HCT116 (cell line): ENCODE measurements around the gene COG6. TPM values are rescaled to one million over a fixed set of nuclear protein-coding genes. Genes with fewer than 3 reads are reported as not detected.

Experiments
- ATAC-seq: fragments of 200-7000 bp; cut with Tn5 transposase; 2 replicates; pipeline ENCODE4 v1.9.1; 2020; ENCODE audit warnings: mild to moderate bottlenecking, moderate library complexity
- BruUV-seq: library from RNA; stranded (reverse); fragments of 400-500 nt; replicated peaks from 2 replicates; lab custom pipeline; 2021; lab: Mats Ljungman, UMichigan
- CTCF ChIA-PET: fragments of 300-600 bp; sonication (Branson Sonifier 250); formaldehyde crosslinking; loops from one replicate; lab custom pipeline; 2021; ENCODE audit warnings: antibody characterized with exemption; lab: Charles Lee
- POLR2A ChIA-PET: fragments of 300-600, 350-600 bp; sonication (Branson Sonifier 250); formaldehyde crosslinking; loops from one replicate; lab custom pipeline; 2021; ENCODE audit warnings: antibody characterized with exemption; lab: Charles Lee
- RAD21 ChIA-PET, 2 experiments: fragments of 300-600 bp; sonication (Branson Sonifier 250); formaldehyde crosslinking; loops; one replicate each; lab custom pipeline; 2023; ENCODE audit warnings: low total read pairs in 2 of 2; ENCODE audit not compliant: uncharacterized antibody in 2 of 2, unreplicated experiment in 2 of 2, low non-redundant PET in 1 of 2; lab: Charles Lee
- DNase-seq: peaks from one replicate; pipeline ENCODE4 v3.0.0-alpha.2; 2010; ENCODE audit warnings: low read depth, low spot score
- H2AFZ ChIP-seq: fragments of 200-600 bp; shearing (Covaris generic), sonication (generic); 2 replicates; pipeline ENCODE4 v1.6.1; 2017; ENCODE audit warnings: low read depth, mixed run types, mixed read lengths, antibody characterized with exemption, low read length; ENCODE audit not compliant: poor library complexity, severe bottlenecking
- H3K27ac ChIP-seq: 2 replicates; pipeline ENCODE4 v1.5.1; 2012; ENCODE audit warnings: low read depth, low read length
- H3K27me3 ChIP-seq: fragments of 200-600 bp; sonication (generic); 2 replicates; pipeline ENCODE4 v1.6.1; 2016; ENCODE audit warnings: mixed run types, low read length, mixed read lengths; ENCODE audit not compliant: insufficient read depth
- H3K36me3 ChIP-seq, 2 experiments: fragments of 200-500 bp in 1 of 2; fragments of 200-600 bp in 1 of 2; sonication (Bioruptor generic) in 1 of 2; sonication (generic) in 1 of 2; 2 replicates each; pipeline versions ENCODE4 v1.5.1 to v1.6.1; 2014 to 2016; ENCODE audit warnings: low read length in 2 of 2, inconsistent platforms in 1 of 2, mixed read lengths in 1 of 2, mixed run types in 1 of 2; ENCODE audit not compliant: insufficient read depth in 2 of 2, control insufficient read depth in 1 of 2
- H3K4me1 ChIP-seq, 2 experiments: fragments of 200-600 bp in 1 of 2; sonication (generic) in 1 of 2; 2 replicates each; pipeline versions ENCODE4 v1.5.1 to v1.6.1; 2012 to 2017; ENCODE audit warnings: low read length in 2 of 2, inconsistent platforms in 1 of 2, mild to moderate bottlenecking in 1 of 2, mixed read lengths in 1 of 2, mixed run types in 1 of 2, moderate library complexity in 1 of 2; ENCODE audit not compliant: insufficient read depth in 2 of 2, control insufficient read depth in 1 of 2
- H3K4me2 ChIP-seq: fragments of 200-600 bp; sonication (generic); 2 replicates; pipeline ENCODE4 v1.6.1; 2017; ENCODE audit warnings: mixed run types, low read length, mixed read lengths
- H3K4me3 ChIP-seq, 2 experiments: fragments of 200-600 bp in 1 of 2; sonication (generic) in 1 of 2; replicated peaks in 1 of 2; 2 replicates each; pipeline ENCODE4 v1.5.1; 2011 to 2016; ENCODE audit warnings: low read length in 2 of 2, control low read depth in 1 of 2, low read depth in 1 of 2, mild to moderate bottlenecking in 1 of 2, mixed read lengths in 1 of 2, mixed run types in 1 of 2
- H3K79me2 ChIP-seq: fragments of 200-600 bp; sonication (generic); 2 replicates; pipeline ENCODE4 v1.6.1; 2017; ENCODE audit warnings: mild to moderate bottlenecking, mixed run types, low read length, moderate library complexity, mixed read lengths; ENCODE audit not compliant: insufficient read depth
- H3K9ac ChIP-seq: fragments of 200-600 bp; sonication (generic); 2 replicates; pipeline ENCODE4 v1.6.1; 2016; ENCODE audit warnings: low read length, mixed read lengths
- H3K9me2 ChIP-seq: fragments of 200-600 bp; sonication (generic), shearing (Covaris generic); 2 replicates; pipeline ENCODE4 v1.6.1; 2017; ENCODE audit warnings: mixed run types, mild to moderate bottlenecking, moderate library complexity; ENCODE audit not compliant: insufficient read depth
- H3K9me3 ChIP-seq, 2 experiments: fragments of 200-500 bp in 1 of 2; fragments of 200-600 bp in 1 of 2; sonication (Bioruptor generic) in 1 of 2; sonication (generic) in 1 of 2; 2 replicates each; pipeline ENCODE4 v1.6.1; 2014 to 2017; ENCODE audit warnings: low read length in 2 of 2, mixed read lengths in 2 of 2, inconsistent platforms in 1 of 2, low read depth in 1 of 2, mild to moderate bottlenecking in 1 of 2, mixed run types in 1 of 2, moderate library complexity in 1 of 2; ENCODE audit not compliant: control insufficient read depth in 1 of 2, insufficient read depth in 1 of 2
- H4K20me1 ChIP-seq: fragments of 200-600 bp; sonication (generic), shearing (Covaris generic); 2 replicates; pipeline ENCODE4 v1.6.1; 2017; ENCODE audit warnings: mixed run types, mild to moderate bottlenecking, moderate library complexity; ENCODE audit not compliant: insufficient read depth
- CBX3 ChIP-seq: IDR thresholded peaks from 2 replicates; pipeline ENCODE4 v1.6.1; 2012; ENCODE audit warnings: low read depth
- EGR1 ChIP-seq: IDR thresholded peaks from 2 replicates; pipeline ENCODE4 v1.6.1; 2012; ENCODE audit warnings: low read depth
- EZH2phosphoT487 ChIP-seq: fragments of 200-600 bp; IDR thresholded peaks from 2 replicates; pipeline ENCODE4 v1.6.1; 2018; ENCODE audit warnings: antibody characterized with exemption, borderline replicate concordance
- FOSL1 ChIP-seq: IDR thresholded peaks from 2 replicates; pipeline ENCODE4 v1.6.1; 2012; ENCODE audit warnings: low read depth
- JUND ChIP-seq: IDR thresholded peaks from 2 replicates; pipeline ENCODE4 v1.6.1; 2012
- POLR2A ChIP-seq: IDR thresholded peaks from 2 replicates; pipeline ENCODE4 v1.7.0; 2011; ENCODE audit warnings: borderline replicate concordance; ENCODE audit not compliant: insufficient read depth, insufficient read length; ENCODE audit errors: extremely low read depth
- POLR2AphosphoS5 ChIP-seq: IDR thresholded peaks from 2 replicates; pipeline ENCODE4 v1.6.1; 2011; ENCODE audit warnings: mild to moderate bottlenecking, low read depth, low read length, moderate library complexity
- RAD21 ChIP-seq: IDR thresholded peaks from 2 replicates; pipeline ENCODE4 v1.6.1; 2012; ENCODE audit warnings: low read depth, mild to moderate bottlenecking
- SIN3A ChIP-seq: IDR thresholded peaks from 2 replicates; pipeline ENCODE4 v1.6.1; 2012; ENCODE audit warnings: low read depth
- SP1 ChIP-seq: IDR thresholded peaks from 2 replicates; pipeline ENCODE4 v1.6.1; 2012; ENCODE audit warnings: low read depth
- SRF ChIP-seq: IDR thresholded peaks from 2 replicates; pipeline ENCODE4 v1.6.1; 2012; ENCODE audit warnings: low read depth
- TCF7L2 ChIP-seq: IDR thresholded peaks from 2 replicates; pipeline ENCODE4 v1.7.0; 2011; ENCODE audit warnings: borderline replicate concordance, inconsistent platforms; ENCODE audit not compliant: insufficient read depth, insufficient read length; ENCODE audit errors: extremely low read depth
- YY1 ChIP-seq: IDR thresholded peaks from 2 replicates; pipeline ENCODE4 v1.6.1; 2011; ENCODE audit warnings: low read length, low read depth, moderate library complexity, mild to moderate bottlenecking; ENCODE audit not compliant: insufficient replicate concordance; ENCODE audit errors: extremely low read depth
- ZFX ChIP-seq: fragments of 450-650 bp; IDR thresholded peaks from 2 replicates; pipeline ENCODE4 v1.6.1; 2017
- ZNF274 ChIP-seq: fragments of 200-500 bp; sonication (Bioruptor generic); IDR thresholded peaks from 2 replicates; pipeline ENCODE4 v1.6.1; 2014; ENCODE audit warnings: mild to moderate bottlenecking, low read depth, low read length, inconsistent platforms
- intact Hi-C: fragments of 100-400 bp; cut with micrococcal nuclease; formaldehyde crosslinking; loops from 2 replicates; pipeline ENCODE4 v1.10.0; 2022
- total RNA-seq: library from RNA; stranded (reverse); gene quantifications from one replicate; pipeline ENCODE4 v1.2.1, GENCODE V29; 2021; ENCODE audit not compliant: unreplicated experiment
- TF ChIP-seq, protein P1 (sequence below): IDR thresholded peaks from 2 replicates; pipeline ENCODE4 v1.6.1; 2012
- TF ChIP-seq, protein P2 (sequence below): IDR thresholded peaks from 2 replicates; pipeline ENCODE4 v1.6.1; 2011; ENCODE audit warnings: mild to moderate bottlenecking, low read length, moderate library complexity; ENCODE audit not compliant: insufficient replicate concordance; ENCODE audit errors: extremely low read depth
- TF ChIP-seq, protein P3 (sequence below): IDR thresholded peaks from 2 replicates; pipeline ENCODE4 v1.6.1; 2012; ENCODE audit warnings: low read depth
- TF ChIP-seq, protein P4 (sequence below), 3 experiments: fragments of 200-600 bp in 1 of 3; sonication (generic) in 1 of 3; IDR thresholded peaks in 2 of 3; conservative IDR thresholded peaks in 1 of 3; 2 replicates each; pipeline ENCODE4 v1.5.1; 2012 to 2017; ENCODE audit warnings: low read depth in 2 of 3, low read length in 2 of 3, antibody characterized with exemption in 1 of 3, borderline replicate concordance in 1 of 3, control low read depth in 1 of 3, mild to moderate bottlenecking in 1 of 3, mixed read lengths in 1 of 3, mixed run types in 1 of 3, moderate library complexity in 1 of 3; ENCODE audit not compliant: insufficient read depth in 1 of 3

The COG6 gene
- total RNA-seq, 1 experiment from 2014 or later = 33.6 TPM

DNA sequence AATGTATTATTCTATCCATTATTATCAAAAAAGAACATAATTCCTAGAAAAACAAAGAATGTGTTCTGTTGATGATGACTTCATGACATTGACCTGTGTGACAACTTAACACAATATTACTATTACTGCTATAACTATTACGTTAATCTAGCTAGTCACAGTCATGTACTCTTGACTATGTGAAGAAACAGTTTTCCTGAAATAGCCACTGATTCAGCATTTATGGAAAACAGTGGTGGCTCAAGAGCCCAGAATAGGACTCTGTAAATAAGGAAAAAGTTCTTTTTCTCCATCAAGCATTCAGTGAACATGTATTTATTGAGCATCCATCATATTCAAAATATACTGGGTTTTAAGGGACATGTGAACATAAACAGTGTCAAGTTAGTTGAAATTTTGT, 93.5 kb downstream of the COG6 start:
- Histone ChIP-seq H2AFZ (no peak overlapping the region), H3K36me3 (no peaks in the 10 kb centered on the region), H3K4me2 (no peak overlapping the region), H4K20me1 (no peaks in the 10 kb centered on the region), H3K9ac (no peak overlapping the region), H3K4me1 (no peaks in the 10 kb centered on the region), H3K9me3 (no peaks in the 10 kb centered on the region), H3K79me2 (no peaks in the 10 kb centered on the region), H3K9me2 (no peaks in the 10 kb centered on the region), H3K27me3 (no peaks in the 10 kb centered on the region), H3K4me3 (no peak overlapping the region), H3K27ac (no peak overlapping the region)
- ChIA-PET CTCF (no interaction called here), POLR2A (no interaction called here), RAD21 (no interaction called here)
- no TSS peak for BruUV-seq
- intact Hi-C loops = no loop called here
- DNase-seq = no peak
- ATAC-seq = no peak
- TF ChIP-seq YY1 = no peak
- TF ChIP-seq TCF7L2 = no peak
- TF ChIP-seq ZNF274 = no peak
- no peak for TF ChIP-seq SIN3A
- no peak for TF ChIP-seq EZH2phosphoT487
- TF ChIP-seq, protein P1, sequence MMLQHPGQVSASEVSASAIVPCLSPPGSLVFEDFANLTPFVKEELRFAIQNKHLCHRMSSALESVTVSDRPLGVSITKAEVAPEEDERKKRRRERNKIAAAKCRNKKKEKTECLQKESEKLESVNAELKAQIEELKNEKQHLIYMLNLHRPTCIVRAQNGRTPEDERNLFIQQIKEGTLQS = no peak
- no peak for TF ChIP-seq SRF
- TF ChIP-seq, protein P2, sequence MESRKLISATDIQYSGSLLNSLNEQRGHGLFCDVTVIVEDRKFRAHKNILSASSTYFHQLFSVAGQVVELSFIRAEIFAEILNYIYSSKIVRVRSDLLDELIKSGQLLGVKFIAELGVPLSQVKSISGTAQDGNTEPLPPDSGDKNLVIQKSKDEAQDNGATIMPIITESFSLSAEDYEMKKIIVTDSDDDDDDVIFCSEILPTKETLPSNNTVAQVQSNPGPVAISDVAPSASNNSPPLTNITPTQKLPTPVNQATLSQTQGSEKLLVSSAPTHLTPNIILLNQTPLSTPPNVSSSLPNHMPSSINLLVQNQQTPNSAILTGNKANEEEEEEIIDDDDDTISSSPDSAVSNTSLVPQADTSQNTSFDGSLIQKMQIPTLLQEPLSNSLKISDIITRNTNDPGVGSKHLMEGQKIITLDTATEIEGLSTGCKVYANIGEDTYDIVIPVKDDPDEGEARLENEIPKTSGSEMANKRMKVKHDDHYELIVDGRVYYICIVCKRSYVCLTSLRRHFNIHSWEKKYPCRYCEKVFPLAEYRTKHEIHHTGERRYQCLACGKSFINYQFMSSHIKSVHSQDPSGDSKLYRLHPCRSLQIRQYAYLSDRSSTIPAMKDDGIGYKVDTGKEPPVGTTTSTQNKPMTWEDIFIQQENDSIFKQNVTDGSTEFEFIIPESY = no peak
- no peak for TF ChIP-seq CBX3
- TF ChIP-seq JUND = no peak
- TF ChIP-seq SP1 = no peak
- no peak for TF ChIP-seq POLR2A
- TF ChIP-seq, protein P3, sequence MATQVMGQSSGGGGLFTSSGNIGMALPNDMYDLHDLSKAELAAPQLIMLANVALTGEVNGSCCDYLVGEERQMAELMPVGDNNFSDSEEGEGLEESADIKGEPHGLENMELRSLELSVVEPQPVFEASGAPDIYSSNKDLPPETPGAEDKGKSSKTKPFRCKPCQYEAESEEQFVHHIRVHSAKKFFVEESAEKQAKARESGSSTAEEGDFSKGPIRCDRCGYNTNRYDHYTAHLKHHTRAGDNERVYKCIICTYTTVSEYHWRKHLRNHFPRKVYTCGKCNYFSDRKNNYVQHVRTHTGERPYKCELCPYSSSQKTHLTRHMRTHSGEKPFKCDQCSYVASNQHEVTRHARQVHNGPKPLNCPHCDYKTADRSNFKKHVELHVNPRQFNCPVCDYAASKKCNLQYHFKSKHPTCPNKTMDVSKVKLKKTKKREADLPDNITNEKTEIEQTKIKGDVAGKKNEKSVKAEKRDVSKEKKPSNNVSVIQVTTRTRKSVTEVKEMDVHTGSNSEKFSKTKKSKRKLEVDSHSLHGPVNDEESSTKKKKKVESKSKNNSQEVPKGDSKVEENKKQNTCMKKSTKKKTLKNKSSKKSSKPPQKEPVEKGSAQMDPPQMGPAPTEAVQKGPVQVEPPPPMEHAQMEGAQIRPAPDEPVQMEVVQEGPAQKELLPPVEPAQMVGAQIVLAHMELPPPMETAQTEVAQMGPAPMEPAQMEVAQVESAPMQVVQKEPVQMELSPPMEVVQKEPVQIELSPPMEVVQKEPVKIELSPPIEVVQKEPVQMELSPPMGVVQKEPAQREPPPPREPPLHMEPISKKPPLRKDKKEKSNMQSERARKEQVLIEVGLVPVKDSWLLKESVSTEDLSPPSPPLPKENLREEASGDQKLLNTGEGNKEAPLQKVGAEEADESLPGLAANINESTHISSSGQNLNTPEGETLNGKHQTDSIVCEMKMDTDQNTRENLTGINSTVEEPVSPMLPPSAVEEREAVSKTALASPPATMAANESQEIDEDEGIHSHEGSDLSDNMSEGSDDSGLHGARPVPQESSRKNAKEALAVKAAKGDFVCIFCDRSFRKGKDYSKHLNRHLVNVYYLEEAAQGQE = no peak
- TF ChIP-seq RAD21 = no peak
- TF ChIP-seq FOSL1 = no peak
- no peak for TF ChIP-seq POLR2AphosphoS5
- TF ChIP-seq ZFX = no peak
- no peak for TF ChIP-seq EGR1
- TF ChIP-seq, protein P4, sequence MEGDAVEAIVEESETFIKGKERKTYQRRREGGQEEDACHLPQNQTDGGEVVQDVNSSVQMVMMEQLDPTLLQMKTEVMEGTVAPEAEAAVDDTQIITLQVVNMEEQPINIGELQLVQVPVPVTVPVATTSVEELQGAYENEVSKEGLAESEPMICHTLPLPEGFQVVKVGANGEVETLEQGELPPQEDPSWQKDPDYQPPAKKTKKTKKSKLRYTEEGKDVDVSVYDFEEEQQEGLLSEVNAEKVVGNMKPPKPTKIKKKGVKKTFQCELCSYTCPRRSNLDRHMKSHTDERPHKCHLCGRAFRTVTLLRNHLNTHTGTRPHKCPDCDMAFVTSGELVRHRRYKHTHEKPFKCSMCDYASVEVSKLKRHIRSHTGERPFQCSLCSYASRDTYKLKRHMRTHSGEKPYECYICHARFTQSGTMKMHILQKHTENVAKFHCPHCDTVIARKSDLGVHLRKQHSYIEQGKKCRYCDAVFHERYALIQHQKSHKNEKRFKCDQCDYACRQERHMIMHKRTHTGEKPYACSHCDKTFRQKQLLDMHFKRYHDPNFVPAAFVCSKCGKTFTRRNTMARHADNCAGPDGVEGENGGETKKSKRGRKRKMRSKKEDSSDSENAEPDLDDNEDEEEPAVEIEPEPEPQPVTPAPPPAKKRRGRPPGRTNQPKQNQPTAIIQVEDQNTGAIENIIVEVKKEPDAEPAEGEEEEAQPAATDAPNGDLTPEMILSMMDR (IDR thresholded peaks at IDR 0.05 in 2 of 3, conservative IDR thresholded peaks at IDR 0.05 in 1 of 3; ENCODE audit: borderline replicate concordance in 1 of 3, insufficient read depth in 1 of 3, low read depth in 2 of 3, low read length in 2 of 3) = no peak
